ENCODE measurements around the gene LRP1B.

The LRP1B gene

GRCh38 chr2:141475801-141476200, 655.0 kb downstream of the LRP1B start:
- in situ Hi-C loops (cut with HindIII; ENCODE audit: low sequenced_read_pairs): no loop called here

- in situ Hi-C loops (cut with HindIII; ENCODE audit: low sequenced_read_pairs): no loop called here
Measured at GRCh38 chr2:141468761-141469160, 662.1 kb downstream of the LRP1B start.

GRCh38 chr2:141467331-141467730, 663.5 kb downstream of the LRP1B start:
- in situ Hi-C loops (cut with HindIII; ENCODE audit: low sequenced_read_pairs): no loop called here

- in situ Hi-C loops (cut with HindIII; ENCODE audit: low sequenced_read_pairs): no loop called here
Measured at GRCh38 chr2:141464995-141465394, 665.8 kb downstream of the LRP1B start.

- in situ Hi-C loops (cut with HindIII; ENCODE audit: low sequenced_read_pairs): no loop called here
Measured at GRCh38 chr2:141458351-141458750, 672.5 kb downstream of the LRP1B start.

- in situ Hi-C loops (cut with HindIII; ENCODE audit: low sequenced_read_pairs): no loop called here
Measured at GRCh38 chr2:141455877-141456276, 674.9 kb downstream of the LRP1B start.

- in situ Hi-C loops (cut with HindIII; ENCODE audit: low sequenced_read_pairs): no loop called here
Measured at GRCh38 chr2:141455211-141455826, 675.5 kb downstream of the LRP1B start.

- in situ Hi-C loops (cut with HindIII; ENCODE audit: low sequenced_read_pairs): no loop called here
Measured at GRCh38 chr2:141440072-141440635, 690.7 kb downstream of the LRP1B start.

GRCh38 chr2:141439524-141439923, 691.3 kb downstream of the LRP1B start:
- in situ Hi-C loops (cut with HindIII; ENCODE audit: low sequenced_read_pairs): no loop called here

GRCh38 chr2:141438536-141438935, 692.3 kb downstream of the LRP1B start:
- in situ Hi-C loops (cut with HindIII; ENCODE audit: low sequenced_read_pairs): no loop called here

- in situ Hi-C loops (cut with HindIII; ENCODE audit: low sequenced_read_pairs): no loop called here
Measured at GRCh38 chr2:141437521-141437920, 693.3 kb downstream of the LRP1B start.

GRCh38 chr2:141423124-141423523, 707.7 kb downstream of the LRP1B start:
- in situ Hi-C loops (cut with HindIII; ENCODE audit: low sequenced_read_pairs): no loop called here

- in situ Hi-C loops (cut with HindIII; ENCODE audit: low sequenced_read_pairs): no loop called here
Measured at GRCh38 chr2:141417246-141417797, 713.5 kb downstream of the LRP1B start.

GRCh38 chr2:141411419-141411818, 719.4 kb downstream of the LRP1B start:
- in situ Hi-C loops (cut with HindIII; ENCODE audit: low sequenced_read_pairs): no loop called here

- in situ Hi-C loops (cut with HindIII; ENCODE audit: low sequenced_read_pairs): no loop called here
Measured at GRCh38 chr2:141399270-141399669, 731.5 kb downstream of the LRP1B start.

GRCh38 chr2:141393214-141393545, 737.6 kb downstream of the LRP1B start:
- in situ Hi-C loops (cut with HindIII; ENCODE audit: low sequenced_read_pairs): no loop called here

- in situ Hi-C loops (cut with HindIII; ENCODE audit: low sequenced_read_pairs): no loop called here
Measured at GRCh38 chr2:141392517-141393213, 738.2 kb downstream of the LRP1B start.

GRCh38 chr2:141386168-141386567, 744.6 kb downstream of the LRP1B start:
- in situ Hi-C loops (cut with HindIII; ENCODE audit: low sequenced_read_pairs): no loop called here

- in situ Hi-C loops (cut with HindIII; ENCODE audit: low sequenced_read_pairs): no loop called here
Measured at GRCh38 chr2:141384676-141385075, 746.1 kb downstream of the LRP1B start.

- in situ Hi-C loops (cut with HindIII; ENCODE audit: low sequenced_read_pairs): no loop called here
Measured at GRCh38 chr2:141381946-141382345, 748.9 kb downstream of the LRP1B start.

GRCh38 chr2:141380008-141380979, 750.5 kb downstream of the LRP1B start:
- in situ Hi-C loops (cut with HindIII; ENCODE audit: low sequenced_read_pairs): no loop called here

Data from endothelial cell of hepatic sinusoid (primary cell).